ENCODE measurements around the gene SAP130. TPM values are rescaled to one million over a fixed set of nuclear protein-coding genes. Genes with fewer than 3 reads are reported as not detected.

SAP130 gene
- total RNA-seq, 1 donor from 2014 or later, result 27.1 TPM

DNA sequence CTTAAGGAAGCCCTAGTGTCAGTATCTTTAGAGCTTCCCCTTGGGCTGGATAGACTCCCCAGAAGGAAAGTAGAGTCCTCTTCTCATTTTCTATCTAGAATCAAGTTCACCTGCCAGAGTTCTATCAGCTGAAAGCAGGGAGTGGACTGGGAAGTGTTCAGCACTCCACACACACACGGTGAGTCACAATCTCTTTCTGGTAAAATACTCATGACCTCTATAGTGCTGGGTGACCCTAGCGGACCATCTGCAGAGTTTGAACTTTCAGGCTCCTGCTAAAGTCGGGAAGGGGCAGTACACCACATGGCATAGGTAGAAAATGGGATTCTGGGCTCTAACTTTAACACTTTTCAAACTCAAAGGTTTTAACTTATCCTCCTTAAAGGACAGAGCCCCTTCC lies 43.3 kb downstream of the SAP130 start:
- ChIA-PET POLR2A (no interaction called here), CTCF (no interaction called here)
- Mint-ChIP-seq H3K9me3 (no peaks in the 10 kb centered on the region), H3K4me3 (no peak overlapping the region), H3K4me1 (no peaks in the 10 kb centered on the region), H3K27me3 (no peaks in the 10 kb centered on the region), H3K36me3 (ENCODE audit: low read depth) (peaks cover 80% of the 10 kb centered on the region), H3K27ac (no peak overlapping the region)
- no peak for TF ChIP-seq CTCF (IDR thresholded peaks at IDR 0.05)
- no peak for ATAC-seq (ENCODE audit: low read depth)
- intact Hi-C loops (cut with micrococcal nuclease), result no loop called here
- no peak for DNase-seq

GRCh38 chr2:127969446-127969845 lies 58.4 kb downstream of the SAP130 start:
- H3K27ac Mint-ChIP-seq, result no peak overlapping the region
- ChIA-PET POLR2A (interaction anchor here (0.5 to 0.7 kb wide), 2 partner anchors 197 to 853 kb away, joined by 3 to 6 read pairs; no protein-coding TSS in a partner anchor), CTCF (no interaction called here)
- no peak overlapping the region for H3K4me3 Mint-ChIP-seq
- no peak for TF ChIP-seq CTCF (IDR thresholded peaks at IDR 0.05)
- intact Hi-C loops (cut with micrococcal nuclease), result no loop called here
- H3K36me3 Mint-ChIP-seq (ENCODE audit: low read depth), result peaks cover 61% of the 10 kb centered on the region
- ATAC-seq (ENCODE audit: low read depth) (no peak), DNase-seq (no peak)
- no peaks in the 10 kb centered on the region for H3K9me3 Mint-ChIP-seq
- H3K27me3 Mint-ChIP-seq, result no peaks in the 10 kb centered on the region
- no peaks in the 10 kb centered on the region for H3K4me1 Mint-ChIP-seq

- Mint-ChIP-seq H3K4me3 (no peak overlapping the region), H3K27me3 (no peaks in the 10 kb centered on the region), H3K4me1 (no peaks in the 10 kb centered on the region), H3K27ac (no peak overlapping the region), H3K9me3 (no peaks in the 10 kb centered on the region), H3K36me3 (ENCODE audit: low read depth) (peaks cover 57% of the 10 kb centered on the region)
- ChIA-PET CTCF (no interaction called here), POLR2A (interaction anchor here (0.5 kb wide), 1 partner anchor 196 kb away, joined by 6 read pairs; no protein-coding TSS in a partner anchor)
- intact Hi-C loops (cut with micrococcal nuclease), result no loop called here
- no peak for ATAC-seq (ENCODE audit: low read depth)
- DNase-seq, result no peak
- TF ChIP-seq CTCF (IDR thresholded peaks at IDR 0.05), result no peak
Observed at GRCh38 chr2:127968610-127969339, 59.1 kb downstream of the SAP130 start.

DNA sequence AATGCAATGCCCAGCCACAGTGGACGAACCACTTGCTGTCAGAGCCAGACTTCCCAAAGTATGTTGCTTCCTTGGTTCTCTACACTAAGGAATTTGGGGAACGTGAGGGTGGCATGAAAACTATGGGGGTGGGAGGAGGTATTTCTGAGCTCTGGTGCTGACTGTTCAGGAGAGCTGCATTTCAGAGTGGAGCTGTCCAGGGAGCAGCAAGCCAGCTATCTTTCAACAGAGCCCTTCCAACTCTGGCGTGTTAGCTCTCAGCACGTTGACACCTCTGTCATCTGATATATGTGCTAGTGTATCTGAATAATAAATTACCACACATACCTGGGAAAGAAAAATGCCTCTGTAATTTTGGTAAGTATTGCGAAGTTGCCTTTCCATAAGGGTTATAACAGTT lies 66.1 kb downstream of the SAP130 start:
- no peak for TF ChIP-seq CTCF (IDR thresholded peaks at IDR 0.05)
- ChIA-PET CTCF (no interaction called here), POLR2A (no interaction called here)
- no peaks in the 10 kb centered on the region for H3K4me1 Mint-ChIP-seq
- H3K27ac Mint-ChIP-seq, result no peak overlapping the region
- no peak overlapping the region for H3K4me3 Mint-ChIP-seq
- ATAC-seq (ENCODE audit: low read depth), result no peak
- H3K9me3 Mint-ChIP-seq, result no peaks in the 10 kb centered on the region
- DNase-seq, result no peak
- intact Hi-C loops (cut with micrococcal nuclease), result no loop called here
- H3K36me3 Mint-ChIP-seq (ENCODE audit: low read depth), result peaks cover 59% of the 10 kb centered on the region
- H3K27me3 Mint-ChIP-seq, result no peaks in the 10 kb centered on the region

GRCh38 chr2:127957240-127957639 lies 70.6 kb downstream of the SAP130 start:
- no peak for TF ChIP-seq CTCF (IDR thresholded peaks at IDR 0.05)
- intact Hi-C loops (cut with micrococcal nuclease), result no loop called here
- Mint-ChIP-seq H3K27ac (no peak overlapping the region), H3K4me3 (no peak overlapping the region), H3K9me3 (no peaks in the 10 kb centered on the region), H3K4me1 (no peaks in the 10 kb centered on the region), H3K36me3 (ENCODE audit: low read depth) (peaks cover 54% of the 10 kb centered on the region), H3K27me3 (no peaks in the 10 kb centered on the region)
- DNase-seq (no peak), ATAC-seq (ENCODE audit: low read depth) (no peak)
- POLR2A ChIA-PET, result no interaction called here
- CTCF ChIA-PET, result no interaction called here
